HepG2 (cell line): ENCODE results near the gene VSX1. TPM values are rescaled to one million over a fixed set of nuclear protein-coding genes. Genes with fewer than 3 reads are reported as not detected.

Experiments used
- CEBPZ ChIP-seq: IDR thresholded peaks from 2 replicates; pipeline ENCODE4 v1.6.1; 2012; ENCODE audit warnings: low read length, improper control_type of control experiment
- CREBL2 ChIP-seq: sonication (generic); formaldehyde crosslinking; IDR thresholded peaks from 2 replicates; pipeline ENCODE4 v1.8.1; 2023; ENCODE audit warnings: missing genetic modification reagents, mild to moderate bottlenecking, borderline replicate concordance
- FOXM1 ChIP-seq: sonication (generic); formaldehyde crosslinking; IDR thresholded peaks from 2 replicates; pipeline ENCODE4 v1.5.0; 2020; ENCODE audit warnings: missing genetic modification reagents
- HMGXB4 ChIP-seq, 2 experiments: sonication (generic) in 1 of 2; formaldehyde crosslinking in 1 of 2; IDR thresholded peaks; 2 replicates each; pipeline versions ENCODE4 v1.4.0 to v1.6.1; 2018 to 2020; ENCODE audit warnings: missing genetic modification reagents in 2 of 2, borderline replicate concordance in 1 of 2, low read depth in 1 of 2, mild to moderate bottlenecking in 1 of 2, missing biosample characterization in 1 of 2
- MBNL3 ChIP-seq: fragments of 250-450 bp; sonication (Bioruptor Pico); conservative IDR thresholded peaks from 2 replicates; pipeline ENCODE4 v1.8.0; 2022; ENCODE audit warnings: mild to moderate bottlenecking, inconsistent platforms
- NFIB ChIP-seq: sonication (generic); formaldehyde crosslinking; IDR thresholded peaks from 2 replicates; pipeline ENCODE4 v1.9.0; 2021; ENCODE audit warnings: missing genetic modification reagents, mild to moderate bottlenecking, borderline replicate concordance
- SP140L ChIP-seq: sonication (generic); formaldehyde crosslinking; IDR thresholded peaks from 2 replicates; pipeline ENCODE4 v1.4.0; 2020; ENCODE audit warnings: missing genetic modification reagents, borderline replicate concordance
- ZNF367 ChIP-seq: sonication (generic); formaldehyde crosslinking; IDR thresholded peaks from 2 replicates; pipeline ENCODE4 v1.4.0; 2020; ENCODE audit warnings: missing genetic modification reagents, borderline replicate concordance
- ZNF616 ChIP-seq: sonication (generic); formaldehyde crosslinking; IDR thresholded peaks from 2 replicates; pipeline ENCODE4 v1.5.0; 2020; ENCODE audit warnings: low read depth, mild to moderate bottlenecking, missing genetic modification reagents
- ZNF792 ChIP-seq: IDR thresholded peaks from 2 replicates; pipeline ENCODE4 v1.6.1; 2016
- ZNF850 ChIP-seq: sonication (generic); formaldehyde crosslinking; conservative IDR thresholded peaks from 2 replicates; pipeline ENCODE4 v1.9.0; 2021; ENCODE audit warnings: mild to moderate bottlenecking, missing genetic modification reagents
- polyA plus RNA-seq, 8 experiments: library from polyadenylated mRNA; depleted of rRNA in 3 of 8; stranded (reverse) in 7 of 8; unstranded in 1 of 8; fragments of >200 nt; fragmentation: Illumina TruSeq in 4 of 8; extraction: Trizol in 4 of 8; gene quantifications; 2 replicates each; pipeline versions ENCODE4 v1.2.1 to v1.2.3, GENCODE V29; 2011 to 2016; ENCODE audit warnings: low read depth in 4 of 8, missing spikeins in 1 of 8, mixed read lengths in 1 of 8; ENCODE audit not compliant: insufficient read depth in 1 of 8
- total RNA-seq, 5 experiments: library from RNA; depleted of rRNA; stranded (reverse); fragments of >200 nt; fragmentation: Illumina TruSeq; extraction: Trizol; gene quantifications; 2 replicates each; pipeline ENCODE4 v1.2.3, GENCODE V29; 2016; ENCODE audit warnings: low read depth in 1 of 5
- TF ChIP-seq, protein P1 (sequence below): sonication (generic); formaldehyde crosslinking; IDR thresholded peaks from 2 replicates; pipeline ENCODE4 v1.4.0; 2020; ENCODE audit warnings: missing genetic modification reagents
- TF ChIP-seq, protein P2 (sequence below): sonication (generic); formaldehyde crosslinking; IDR thresholded peaks from 2 replicates; pipeline ENCODE4 v1.4.0; 2020; ENCODE audit warnings: mild to moderate bottlenecking, missing genetic modification reagents
- TF ChIP-seq, protein P3 (sequence below): IDR thresholded peaks from 2 replicates; pipeline ENCODE4 v1.6.1; 2016; ENCODE audit warnings: missing compliant biosample characterization, missing genetic modification reagents, borderline replicate concordance
- TF ChIP-seq, protein P4 (sequence below): IDR thresholded peaks from 2 replicates; pipeline ENCODE4 v1.6.1; 2016; ENCODE audit warnings: missing biosample characterization, missing genetic modification reagents, low read depth

Gene VSX1
- total and polyA plus RNA-seq, 2 of the 13 experiments (the other 11 are each of a cell fraction or from before 2014, with no cell fraction given) = 0.04 TPM; not detected in 1

DNA sequence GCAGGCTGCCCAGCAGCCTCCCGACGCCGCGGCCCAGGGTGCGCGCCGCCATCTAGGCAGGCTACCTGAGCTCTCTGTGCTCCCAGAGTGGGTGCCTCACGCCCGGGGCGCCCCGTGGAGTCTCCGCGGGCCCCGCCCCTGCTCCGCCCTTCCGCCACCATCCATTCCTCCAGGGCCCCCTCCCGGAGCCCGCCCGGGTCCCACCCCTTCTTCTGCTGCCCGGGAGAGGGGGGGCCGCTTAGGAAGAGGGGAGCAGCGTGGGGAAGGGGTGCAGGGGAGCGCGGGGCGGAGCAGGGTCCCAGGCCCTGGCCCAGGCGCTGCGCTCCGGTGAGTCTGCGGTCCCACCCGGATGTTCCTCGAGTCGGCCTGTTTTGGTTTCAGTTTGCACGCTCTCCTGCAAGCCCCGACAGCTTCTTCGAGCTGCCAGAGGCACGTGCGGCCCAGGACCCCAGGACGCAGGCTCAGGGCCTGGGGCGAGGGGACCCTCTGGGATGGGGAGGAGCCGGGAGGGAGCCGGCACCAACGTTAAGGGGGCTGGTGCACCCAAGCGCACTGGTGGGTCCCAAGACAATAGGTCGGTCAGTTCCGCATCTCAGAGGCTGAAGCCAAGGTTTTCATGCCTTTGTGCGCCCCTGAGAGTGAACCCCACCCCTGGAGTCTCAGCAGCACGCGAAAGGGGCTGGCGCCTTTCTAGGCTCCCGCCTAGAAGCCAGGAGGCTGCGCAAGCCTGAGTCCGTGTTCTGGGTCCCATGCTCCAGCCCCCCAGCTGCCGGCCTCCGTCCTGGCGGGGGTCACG lies 23.7 kb downstream of the VSX1 start, which contains the start of gene ACSS1 (continued):
- TF ChIP-seq CREBL2 (no peak), FOXM1 (CRISPR knock-in tag) (0 out of 2 replicates have a peak, but pooled peaks have one; percentile 63), ZNF850 (0 out of 2 replicates have a peak, but pooled peaks have one; percentile 37), CEBPZ (no peak), MBNL3 (CRISPR knock-in tag) (no peak), ZNF792 (CRISPR knock-in tag) (no peak), SP140L (CRISPR knock-in tag) (no peak), ZNF616 (CRISPR knock-in tag) (no peak; the same call in 1 of the 2 replicates), HMGXB4 (CRISPR knock-in tag; IDR thresholded peaks at IDR 0.05; ENCODE audit: borderline replicate concordance in 1 of 2, low read depth in 1 of 2) (peak in 1 of 2 experiments; percentile 39; a peak in 1 of 4 replicates), ZNF367 (CRISPR knock-in tag) (peak; percentile 88), NFIB (peak; percentile 90; the same call in 1 of the 2 replicates)
- TF ChIP-seq, protein P1, sequence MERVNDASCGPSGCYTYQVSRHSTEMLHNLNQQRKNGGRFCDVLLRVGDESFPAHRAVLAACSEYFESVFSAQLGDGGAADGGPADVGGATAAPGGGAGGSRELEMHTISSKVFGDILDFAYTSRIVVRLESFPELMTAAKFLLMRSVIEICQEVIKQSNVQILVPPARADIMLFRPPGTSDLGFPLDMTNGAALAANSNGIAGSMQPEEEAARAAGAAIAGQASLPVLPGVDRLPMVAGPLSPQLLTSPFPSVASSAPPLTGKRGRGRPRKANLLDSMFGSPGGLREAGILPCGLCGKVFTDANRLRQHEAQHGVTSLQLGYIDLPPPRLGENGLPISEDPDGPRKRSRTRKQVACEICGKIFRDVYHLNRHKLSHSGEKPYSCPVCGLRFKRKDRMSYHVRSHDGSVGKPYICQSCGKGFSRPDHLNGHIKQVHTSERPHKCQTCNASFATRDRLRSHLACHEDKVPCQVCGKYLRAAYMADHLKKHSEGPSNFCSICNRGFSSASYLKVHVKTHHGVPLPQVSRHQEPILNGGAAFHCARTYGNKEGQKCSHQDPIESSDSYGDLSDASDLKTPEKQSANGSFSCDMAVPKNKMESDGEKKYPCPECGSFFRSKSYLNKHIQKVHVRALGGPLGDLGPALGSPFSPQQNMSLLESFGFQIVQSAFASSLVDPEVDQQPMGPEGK (CRISPR knock-in tag) = peak; percentile 74
- TF ChIP-seq, protein P2, sequence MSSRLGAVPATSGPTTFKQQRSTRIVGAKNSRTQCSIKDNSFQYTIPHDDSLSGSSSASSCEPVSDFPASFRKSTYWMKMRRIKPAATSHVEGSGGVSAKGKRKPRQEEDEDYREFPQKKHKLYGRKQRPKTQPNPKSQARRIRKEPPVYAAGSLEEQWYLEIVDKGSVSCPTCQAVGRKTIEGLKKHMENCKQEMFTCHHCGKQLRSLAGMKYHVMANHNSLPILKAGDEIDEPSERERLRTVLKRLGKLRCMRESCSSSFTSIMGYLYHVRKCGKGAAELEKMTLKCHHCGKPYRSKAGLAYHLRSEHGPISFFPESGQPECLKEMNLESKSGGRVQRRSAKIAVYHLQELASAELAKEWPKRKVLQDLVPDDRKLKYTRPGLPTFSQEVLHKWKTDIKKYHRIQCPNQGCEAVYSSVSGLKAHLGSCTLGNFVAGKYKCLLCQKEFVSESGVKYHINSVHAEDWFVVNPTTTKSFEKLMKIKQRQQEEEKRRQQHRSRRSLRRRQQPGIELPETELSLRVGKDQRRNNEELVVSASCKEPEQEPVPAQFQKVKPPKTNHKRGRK (CRISPR knock-in tag) = no peak
- TF ChIP-seq, protein P3, sequence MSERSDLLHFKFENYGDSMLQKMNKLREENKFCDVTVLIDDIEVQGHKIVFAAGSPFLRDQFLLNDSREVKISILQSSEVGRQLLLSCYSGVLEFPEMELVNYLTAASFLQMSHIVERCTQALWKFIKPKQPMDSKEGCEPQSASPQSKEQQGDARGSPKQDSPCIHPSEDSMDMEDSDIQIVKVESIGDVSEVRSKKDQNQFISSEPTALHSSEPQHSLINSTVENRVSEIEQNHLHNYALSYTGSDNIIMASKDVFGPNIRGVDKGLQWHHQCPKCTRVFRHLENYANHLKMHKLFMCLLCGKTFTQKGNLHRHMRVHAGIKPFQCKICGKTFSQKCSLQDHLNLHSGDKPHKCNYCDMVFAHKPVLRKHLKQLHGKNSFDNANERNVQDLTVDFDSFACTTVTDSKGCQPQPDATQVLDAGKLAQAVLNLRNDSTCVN (CRISPR knock-in tag) = 0 out of 2 replicates have a peak, but pooled peaks have one; percentile 38
- TF ChIP-seq, protein P4, sequence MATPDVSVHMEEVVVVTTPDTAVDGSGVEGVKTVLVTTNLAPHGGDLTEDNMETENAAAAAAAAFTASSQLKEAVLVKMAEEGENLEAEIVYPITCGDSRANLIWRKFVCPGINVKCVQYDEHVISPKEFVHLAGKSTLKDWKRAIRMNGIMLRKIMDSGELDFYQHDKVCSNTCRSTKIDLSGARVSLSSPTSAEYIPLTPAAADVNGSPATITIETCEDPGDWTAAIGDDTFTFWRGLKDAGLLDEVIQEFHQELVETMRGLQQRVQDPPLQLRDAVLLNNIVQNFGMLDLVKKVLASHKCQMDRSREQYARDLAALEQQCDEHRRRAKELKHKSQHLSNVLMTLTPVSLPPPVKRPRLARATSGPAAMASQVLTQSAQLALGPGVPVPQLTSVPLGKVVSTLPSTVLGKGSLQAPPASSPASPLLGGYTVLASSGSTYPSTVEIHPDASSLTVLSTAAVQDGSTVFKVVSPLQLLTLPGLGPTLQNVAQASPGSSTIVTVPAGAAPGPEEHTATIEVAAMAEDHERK = no peak
